GM19438 (cell line): ENCODE data around the gene DNASE1L1.

Experiments used
- ATAC-seq: cut with Tn5 transposase; IDR thresholded peaks from one replicate; pipeline ENCODE4 v1.9.1; 2021; ENCODE audit warnings: low read depth; ENCODE audit not compliant: unreplicated experiment

DNASE1L1 gene

GRCh38 chrX:154370300-154371016, 38.6 kb downstream of the DNASE1L1 start:
- ATAC-seq = no peak

DNA sequence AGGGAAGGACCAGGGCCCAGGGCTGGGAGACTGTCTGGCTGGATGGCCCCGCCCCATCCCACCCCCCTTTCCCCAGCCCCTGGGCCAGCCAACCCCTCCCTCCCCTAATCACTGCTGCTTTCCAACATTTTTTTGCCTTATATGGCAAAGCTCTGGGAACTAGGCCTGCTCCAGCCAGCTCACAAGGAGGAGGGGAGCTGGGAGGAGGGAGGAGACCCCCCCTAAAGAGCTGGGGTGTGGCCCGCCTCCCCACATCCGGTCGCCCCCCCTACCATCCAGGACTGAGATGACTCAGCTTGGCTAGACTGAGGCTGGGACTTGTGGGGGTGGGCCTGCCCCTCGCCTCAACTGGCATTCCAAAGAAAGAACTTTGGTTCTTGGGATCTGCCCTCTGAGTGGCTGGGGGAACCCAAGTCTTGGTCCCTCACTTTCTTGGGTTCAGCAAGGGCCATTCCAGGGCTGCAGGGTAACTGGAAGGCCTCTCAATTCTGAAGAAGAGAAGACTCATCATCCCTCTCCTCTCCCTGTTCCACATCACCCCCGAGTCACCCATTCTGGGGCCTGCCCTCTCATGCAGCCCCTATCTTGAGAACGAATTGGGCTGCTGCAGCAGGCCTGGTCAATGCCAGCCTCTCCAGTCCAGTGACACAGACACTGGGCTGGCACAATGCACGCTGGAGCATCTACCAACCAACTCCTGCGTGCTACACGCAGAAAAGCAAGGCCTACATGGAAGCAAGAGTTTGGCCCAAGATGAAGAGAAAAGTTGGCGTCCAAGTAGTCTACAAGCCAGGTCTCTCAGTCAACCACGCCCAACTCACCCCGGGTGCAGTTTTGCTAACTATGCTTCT, 39.4 kb downstream of the DNASE1L1 start:
- ATAC-seq = no peak

DNA sequence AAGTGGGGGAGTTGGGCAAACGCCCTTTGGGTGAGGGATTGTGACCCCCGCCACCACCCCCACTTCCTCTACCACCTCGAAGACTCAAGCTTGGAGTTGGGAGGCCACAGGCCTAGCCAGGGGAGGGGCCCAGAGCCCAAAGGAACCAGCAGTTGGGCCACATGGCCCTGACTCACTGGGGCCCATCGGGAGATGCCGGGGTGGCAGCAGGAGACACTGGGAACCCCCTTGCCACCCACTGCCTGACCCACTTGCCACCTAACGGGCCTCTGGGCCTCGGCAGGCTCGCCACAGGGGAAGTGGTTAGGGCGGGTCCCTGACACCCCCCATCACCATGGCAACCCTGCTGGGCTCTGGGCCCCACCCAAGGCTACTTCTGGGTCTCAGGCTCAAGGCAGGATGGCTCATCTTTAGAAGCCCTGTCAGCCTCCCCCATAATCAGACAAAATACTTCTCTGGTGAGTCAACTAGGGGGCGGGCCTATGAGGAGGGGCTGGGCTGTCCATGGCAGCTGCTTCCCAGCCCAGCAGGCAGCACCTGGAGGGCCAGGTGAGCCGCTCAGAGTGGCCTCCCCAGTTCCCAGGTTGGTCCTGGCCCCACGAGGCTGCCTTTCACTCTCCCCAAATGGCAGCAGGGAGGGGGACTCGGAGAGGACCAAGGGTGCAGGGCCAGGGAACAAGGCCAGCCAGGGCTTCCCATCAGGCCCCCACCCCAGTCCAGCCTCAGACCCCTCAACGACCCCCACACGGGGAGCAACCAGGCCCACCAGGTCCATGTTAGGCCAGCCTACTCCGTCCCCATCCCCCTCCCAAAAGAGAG, 40.2 kb downstream of the DNASE1L1 start:
- no peak for ATAC-seq

- ATAC-seq = no peak
These were observed 41.4 kb downstream of the DNASE1L1 start for GRCh38 chrX:154367474-154368308.

GRCh38 chrX:154366666-154367055, 42.4 kb downstream of the DNASE1L1 start:
- no peak for ATAC-seq

GRCh38 chrX:154365997-154366665, 42.9 kb downstream of the DNASE1L1 start:
- no peak for ATAC-seq

DNA sequence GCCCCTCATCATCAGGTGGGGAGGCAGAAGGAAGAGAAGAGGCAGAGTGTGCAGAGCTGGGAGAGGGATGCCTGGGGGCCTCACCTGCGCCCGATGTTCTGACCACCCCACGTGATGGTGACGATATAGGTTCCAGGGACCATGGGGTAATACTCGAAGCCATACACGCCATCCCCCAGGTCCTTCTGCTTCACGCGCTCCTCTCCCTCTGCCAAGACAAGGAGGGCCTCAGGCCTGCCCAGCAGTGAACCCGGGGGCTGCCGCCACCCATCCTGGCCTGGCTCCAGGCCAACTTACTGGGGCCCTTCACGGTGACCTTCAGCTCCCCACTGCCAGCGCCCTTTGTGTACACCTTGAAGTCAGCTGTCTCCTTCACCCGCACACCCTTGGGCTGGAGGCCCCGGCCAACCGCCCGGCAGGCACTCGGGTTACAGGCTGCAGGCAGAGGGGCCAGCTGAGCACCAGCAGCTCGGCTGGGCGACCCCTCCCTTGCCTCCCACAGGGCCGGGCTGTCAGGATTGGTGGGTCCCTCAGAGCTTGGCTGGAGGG, 43.9 kb downstream of the DNASE1L1 start:
- ATAC-seq = no peak

DNA sequence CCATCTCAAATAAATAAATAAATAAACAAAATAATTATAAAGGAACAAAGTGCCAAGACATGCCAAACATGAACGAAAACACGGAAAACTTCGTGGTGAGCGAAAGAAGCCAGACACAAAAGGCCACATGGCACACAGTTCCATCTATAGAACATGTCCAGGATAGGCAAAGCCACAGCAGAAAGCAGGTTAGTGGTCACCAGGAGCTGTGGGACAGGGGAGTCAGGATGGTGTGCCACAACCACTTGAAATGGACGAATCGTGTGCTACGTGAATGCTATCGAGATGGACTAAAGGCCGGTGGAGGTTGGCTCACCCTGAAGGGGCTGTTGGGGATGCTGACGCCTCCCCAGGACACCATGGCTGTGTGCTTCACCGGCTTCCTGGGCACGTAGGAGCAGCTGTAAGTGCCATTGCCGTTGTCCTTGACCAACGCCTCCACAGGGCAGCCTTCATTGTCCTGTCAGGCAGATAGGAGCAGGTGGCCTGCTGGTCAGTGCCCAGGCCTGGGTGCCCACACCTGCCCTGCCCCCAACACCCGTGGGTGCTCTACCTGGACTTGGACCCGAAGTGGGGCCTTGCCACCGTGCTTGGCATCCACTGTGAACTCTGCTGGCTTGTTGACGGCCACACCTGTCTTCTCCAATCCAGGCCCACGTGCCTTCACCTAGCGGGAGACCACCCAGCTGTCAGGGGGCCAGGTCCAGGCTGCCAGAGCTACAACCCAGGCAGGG, 45.2 kb downstream of the DNASE1L1 start:
- no peak for ATAC-seq

DNA sequence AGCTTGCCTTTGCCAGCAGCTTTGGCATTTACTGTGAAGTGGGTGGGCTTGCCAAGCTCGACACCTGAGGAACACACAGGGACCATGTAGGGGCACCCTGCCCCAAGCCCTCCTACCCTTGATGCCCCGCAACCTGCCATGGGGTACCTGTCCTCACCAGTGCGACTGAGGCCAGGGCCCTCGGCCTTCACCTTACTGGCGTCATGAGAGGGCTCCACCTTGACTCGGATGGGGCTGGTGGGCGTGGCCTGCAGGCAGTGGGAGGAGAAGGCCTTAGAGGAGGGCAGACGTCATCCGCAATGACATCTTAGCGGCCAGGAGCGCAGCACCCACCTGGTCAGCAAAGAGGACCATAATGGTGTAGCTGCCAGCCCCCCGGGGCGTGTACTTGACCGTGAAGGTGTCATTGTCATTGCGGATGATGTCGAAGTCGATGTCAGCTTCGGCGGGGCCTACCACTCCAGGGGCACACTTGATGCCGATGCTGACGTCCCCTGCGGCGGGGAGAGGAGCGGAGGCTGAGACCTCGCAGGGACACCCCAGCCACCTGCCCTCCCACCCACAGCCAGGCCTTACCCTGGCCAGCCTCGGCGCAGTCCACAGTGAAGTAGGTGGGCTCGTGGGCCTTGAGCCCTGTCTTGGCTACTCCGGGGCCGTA, 46.8 kb downstream of the DNASE1L1 start:
- ATAC-seq = no peak

GRCh38 chrX:154360155-154360713, 48.8 kb downstream of the DNASE1L1 start:
- no peak for ATAC-seq

DNA sequence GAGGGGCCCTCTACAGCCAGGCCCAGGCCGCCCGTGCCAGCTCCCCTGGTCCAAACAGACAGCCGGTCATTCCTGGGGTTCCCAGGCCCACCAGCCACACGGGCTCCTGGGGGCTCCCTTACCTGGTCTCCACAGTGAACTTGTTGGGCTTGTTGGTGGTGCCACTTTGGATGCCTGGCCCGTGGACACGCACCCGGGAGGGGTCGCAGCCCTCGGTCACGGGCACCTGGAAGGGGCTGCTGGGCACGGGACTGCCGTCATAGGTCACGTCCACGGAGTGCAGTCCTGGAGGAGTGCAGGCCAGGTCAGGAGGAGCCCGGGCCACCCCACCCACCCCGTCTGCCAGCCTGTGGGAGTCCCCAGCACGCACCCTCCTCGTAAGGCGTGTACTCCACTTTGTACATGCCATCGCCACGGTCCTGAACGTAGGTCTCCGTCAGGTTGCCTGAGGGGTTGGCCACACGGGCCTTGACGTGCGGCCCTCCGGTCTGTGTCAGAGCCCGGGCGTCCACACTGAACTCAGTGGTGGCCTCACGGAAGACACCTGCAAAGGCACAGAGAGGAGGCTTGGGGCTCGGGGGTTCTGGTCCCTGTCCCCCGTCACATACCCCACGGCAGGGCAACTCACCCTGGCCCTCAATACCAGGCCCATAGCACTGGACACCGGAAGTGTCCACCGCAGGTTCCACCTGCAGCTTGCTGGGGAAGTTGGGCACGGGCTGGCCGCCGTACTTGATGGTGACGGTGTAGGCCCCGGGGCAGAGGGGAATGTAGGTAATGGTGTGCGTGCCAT, 49.5 kb downstream of the DNASE1L1 start:
- ATAC-seq = no peak

DNA sequence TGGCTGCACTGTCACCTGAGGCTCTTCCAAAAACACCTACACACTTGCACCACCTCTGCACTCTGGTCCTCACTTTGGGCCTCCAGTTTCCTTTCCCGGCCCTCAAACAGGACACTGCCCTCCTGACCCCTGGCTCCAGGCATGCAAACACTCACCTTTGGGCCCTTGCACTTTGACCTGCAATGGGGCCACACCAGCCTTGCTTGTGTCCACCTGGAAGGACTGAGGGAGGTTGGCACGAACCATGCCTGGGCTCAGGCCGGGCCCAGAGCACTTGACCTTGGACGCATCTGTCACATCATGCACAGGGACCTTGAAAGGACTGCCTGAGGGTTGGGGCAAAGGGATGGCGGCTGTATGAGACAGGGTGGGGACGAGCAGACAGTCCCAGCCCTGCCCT, 50.2 kb downstream of the DNASE1L1 start:
- no peak for ATAC-seq

DNA sequence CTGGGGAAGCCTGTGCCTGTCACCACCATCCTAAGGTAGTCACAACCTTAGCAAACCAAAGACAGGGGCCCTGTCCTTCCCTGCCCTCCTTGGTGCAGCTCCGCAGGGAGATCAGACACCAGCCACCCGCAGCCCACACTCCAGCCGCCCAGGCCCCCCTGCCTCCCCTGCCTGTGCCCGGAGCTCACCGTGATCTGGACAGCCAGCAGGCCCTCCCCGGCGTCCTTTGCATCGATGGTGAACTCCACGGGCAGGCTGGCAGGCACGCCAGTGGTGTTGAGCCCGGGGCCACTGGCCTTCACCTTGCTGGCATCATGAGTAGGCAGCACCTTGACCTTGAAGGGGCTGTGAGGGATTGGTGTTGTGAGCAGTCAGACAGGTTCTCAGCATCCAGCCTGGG, 51.0 kb downstream of the DNASE1L1 start:
- ATAC-seq = no peak

DNA sequence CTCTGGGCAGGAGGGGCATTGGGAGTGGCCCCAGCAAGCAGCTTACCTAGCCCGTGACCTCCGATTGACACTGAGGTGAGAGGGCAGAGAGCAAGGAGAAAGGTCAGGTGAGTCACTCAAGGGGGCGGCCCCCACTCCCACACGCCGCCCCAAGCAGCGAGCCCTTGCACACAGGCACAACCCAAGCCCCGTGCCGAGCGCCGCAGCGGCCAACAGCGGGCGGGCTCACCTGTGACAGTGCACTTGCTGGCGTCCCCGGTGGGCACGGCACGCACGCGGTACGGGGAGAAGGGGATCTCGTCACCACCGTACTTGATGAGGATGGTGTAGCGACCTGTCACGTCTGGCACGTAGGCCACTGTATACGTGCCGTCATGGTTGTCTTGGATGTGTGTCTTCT, 51.8 kb downstream of the DNASE1L1 start:
- ATAC-seq = no peak

- no peak for ATAC-seq
These were observed 52.5 kb downstream of the DNASE1L1 start for GRCh38 chrX:154356596-154356995.

- ATAC-seq = no peak
These were observed 53.3 kb downstream of the DNASE1L1 start for GRCh38 chrX:154355776-154356140.

DNA sequence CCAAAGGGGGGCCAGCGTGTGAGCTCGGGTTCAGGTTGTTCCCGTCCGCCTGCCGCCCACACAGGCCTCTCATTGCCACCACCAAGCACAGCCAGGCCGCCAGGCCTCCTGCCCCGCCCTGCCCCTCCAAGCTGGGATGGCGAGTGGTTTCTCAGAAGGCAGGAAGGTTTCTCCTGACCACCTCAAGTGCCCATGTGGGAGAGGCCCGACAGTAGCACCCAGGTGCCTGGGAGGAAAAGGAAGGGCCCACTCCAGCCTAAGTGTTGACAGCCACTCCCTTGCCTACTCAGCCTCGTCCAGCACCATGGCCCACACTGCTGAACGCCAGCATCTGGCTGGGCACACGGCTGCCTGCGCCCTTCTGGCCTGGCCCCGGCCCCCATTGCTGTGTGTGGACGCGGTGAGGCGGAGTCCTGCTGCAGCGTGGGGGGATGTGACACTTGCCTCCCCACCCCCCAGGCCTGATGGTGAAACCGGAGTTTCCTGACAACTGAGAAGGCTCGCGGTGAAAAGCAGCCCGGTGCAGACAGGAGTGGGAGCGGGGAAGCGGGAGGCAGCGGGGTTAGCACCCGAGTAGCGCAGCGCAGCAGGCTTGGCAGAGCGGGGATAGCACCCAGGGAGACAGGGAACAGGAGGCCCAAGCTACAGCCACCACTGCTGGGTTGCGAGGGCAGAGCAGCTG, 53.8 kb downstream of the DNASE1L1 start:
- ATAC-seq = no peak
